Neural progenitor cell (in vitro differentiated cells): ENCODE measurements around the gene FANCC. TPM values are rescaled to one million over a fixed set of nuclear protein-coding genes. Genes with fewer than 3 reads are reported as not detected.
"Not testable (repeated sequence)": the region's sequence is repeated elsewhere in the genome, so short reads cannot be mapped to it uniquely, and the experiment has no call there.

ENCODE experiments used
- DNase-seq: peaks from one replicate; pipeline ENCODE4 v3.0.0-alpha.2; 2016; ENCODE audit warnings: low spot score
- H2AFZ ChIP-seq: fragments of 200-600 bp; sonication (generic); replicated peaks from 2 replicates; pipeline ENCODE4 v1.6.1; 2016; ENCODE audit warnings: antibody characterized with exemption
- H3F3A ChIP-seq: fragments of 200-600 bp; sonication (generic); 2 replicates; pipeline ENCODE4 v1.6.1; 2016; ENCODE audit warnings: antibody characterized with exemption, low read depth
- H3K27ac ChIP-seq: fragments of 200-600 bp; sonication (generic); 2 replicates; pipeline ENCODE4 v1.5.1; 2016; ENCODE audit warnings: mild to moderate bottlenecking
- H3K27me3 ChIP-seq: fragments of 200-600 bp; sonication (generic); 2 replicates; pipeline ENCODE4 v1.6.1; 2016; ENCODE audit warnings: mild to moderate bottlenecking, moderate library complexity
- H3K36me3 ChIP-seq: fragments of 200-600 bp; sonication (generic); 2 replicates; pipeline ENCODE4 v1.5.1; 2016
- H3K4me1 ChIP-seq: fragments of 200-600 bp; sonication (generic); 2 replicates; pipeline ENCODE4 v1.6.1; 2016; ENCODE audit warnings: mixed run types
- H3K4me2 ChIP-seq: fragments of 200-600 bp; sonication (generic); 2 replicates; pipeline ENCODE4 v1.6.1; 2016
- H3K4me3 ChIP-seq: fragments of 200-600 bp; sonication (generic); 2 replicates; pipeline ENCODE4 v1.5.1; 2016
- H3K79me2 ChIP-seq: fragments of 200-600 bp; sonication (generic); 2 replicates; pipeline ENCODE4 v1.6.1; 2016; ENCODE audit warnings: low read depth
- H3K9ac ChIP-seq: fragments of 200-600 bp; sonication (generic); 2 replicates; pipeline ENCODE4 v1.6.1; 2016
- H3K9me3 ChIP-seq: fragments of 200-600 bp; sonication (generic); 2 replicates; pipeline ENCODE4 v1.5.1; 2016; ENCODE audit warnings: low read depth
- H4K20me1 ChIP-seq: fragments of 200-600 bp; sonication (generic); 2 replicates; pipeline ENCODE4 v1.6.1; 2016; ENCODE audit warnings: low read depth
- H3K27ac Mint-ChIP-seq: 3 replicates; pipeline ENCODE4 v1.8.0; 2021; ENCODE audit warnings: mixed read lengths
- H3K27me3 Mint-ChIP-seq: 2 replicates; pipeline ENCODE4 v1.8.0; 2022; ENCODE audit warnings: low read depth, mild to moderate bottlenecking, inconsistent platforms, moderate library complexity, mixed read lengths; ENCODE audit not compliant: insufficient read depth
- H3K36me3 Mint-ChIP-seq: 3 replicates; pipeline ENCODE4 v1.8.0; 2021; ENCODE audit warnings: mixed read lengths
- H3K4me1 Mint-ChIP-seq: 3 replicates; pipeline ENCODE4 v1.8.0; 2021; ENCODE audit warnings: mixed read lengths
- H3K4me3 Mint-ChIP-seq: 3 replicates; pipeline ENCODE4 v1.8.0; 2021; ENCODE audit warnings: mild to moderate bottlenecking, moderate library complexity, mixed read lengths
- H3K9me3 Mint-ChIP-seq: 3 replicates; pipeline ENCODE4 v1.8.0; 2020; ENCODE audit warnings: mixed read lengths
- CTCF ChIP-seq: fragments of 200-600 bp; sonication (generic); IDR thresholded peaks from 2 replicates; pipeline ENCODE4 v1.5.1; 2017; ENCODE audit warnings: antibody characterized with exemption, mild to moderate bottlenecking
- EZH2 ChIP-seq: fragments of 200-600 bp; sonication (generic); IDR thresholded peaks from 2 replicates; pipeline ENCODE4 v1.6.1; 2017; ENCODE audit warnings: antibody characterized with exemption, mild to moderate bottlenecking, moderate library complexity
- EZH2phosphoT487 ChIP-seq: fragments of 200-600 bp; sonication (generic); IDR thresholded peaks from 2 replicates; pipeline ENCODE4 v1.6.1; 2017; ENCODE audit warnings: antibody characterized with exemption
- total RNA-seq: library from RNA; depleted of rRNA; stranded (reverse); fragments of >200 nt; gene quantifications from 2 replicates; pipeline ENCODE4 v1.2.3, GENCODE V29; 2015; ENCODE audit warnings: low replicate concordance

FANCC gene
- total RNA-seq, 1 donor from 2014 or later: 49.6 TPM

GRCh38 chr9:95330720-95331404 lies 13.4 kb upstream of the FANCC start:
- no peak for DNase-seq
- Histone ChIP-seq H2AFZ (no peak overlapping the region), H4K20me1 (no peaks in the 10 kb centered on the region), H3K4me2 (no peak overlapping the region), H3K4me3 (no peak overlapping the region), H3K9ac (no peak overlapping the region), H3K36me3 (no peaks in the 10 kb centered on the region), H3K79me2 (no peaks in the 10 kb centered on the region), H3K9me3 (peaks cover 29% of the 10 kb centered on the region), H3K27me3 (no peaks in the 10 kb centered on the region), H3F3A (no peaks in the 10 kb centered on the region), H3K27ac (no peak overlapping the region), H3K4me1 (no peaks in the 10 kb centered on the region)
- Mint-ChIP-seq H3K9me3 (peaks cover 35% of the 10 kb centered on the region), H3K27ac (no peak overlapping the region), H3K36me3 (no peaks in the 10 kb centered on the region), H3K27me3 (peaks cover 7% of the 10 kb centered on the region), H3K4me1 (no peaks in the 10 kb centered on the region), H3K4me3 (no peak overlapping the region)
- TF ChIP-seq CTCF: no peak
- TF ChIP-seq EZH2phosphoT487: no peak
- no peak for TF ChIP-seq EZH2

GRCh38 chr9:95329061-95329460 lies 11.6 kb upstream of the FANCC start:
- not testable (repeated sequence) for H3K4me3 Mint-ChIP-seq, H3K27me3 ChIP-seq, H3K4me1 ChIP-seq, H3K4me1 Mint-ChIP-seq, H3K27ac Mint-ChIP-seq, H4K20me1 ChIP-seq, H3K36me3 Mint-ChIP-seq, DNase-seq, H2AFZ ChIP-seq, H3K4me3 ChIP-seq, H3F3A ChIP-seq, H3K36me3 ChIP-seq, H3K79me2 ChIP-seq, H3K9ac ChIP-seq, H3K27ac ChIP-seq, H3K4me2 ChIP-seq
- peaks cover 38% of the 10 kb centered on the region for H3K9me3 ChIP-seq
- peaks cover 11% of the 10 kb centered on the region for H3K27me3 Mint-ChIP-seq
- H3K9me3 Mint-ChIP-seq: peaks cover 41% of the 10 kb centered on the region

- TF ChIP-seq EZH2phosphoT487: no peak
- TF ChIP-seq CTCF: no peak
- TF ChIP-seq EZH2: no peak
- H4K20me1 ChIP-seq: no peaks in the 10 kb centered on the region
- H3F3A ChIP-seq: no peaks in the 10 kb centered on the region
- H3K4me3 ChIP-seq: no peak overlapping the region
- DNase-seq: no peak
- H2AFZ ChIP-seq: no peak overlapping the region
- no peaks in the 10 kb centered on the region for H3K4me1 ChIP-seq
- peaks cover 38% of the 10 kb centered on the region for H3K9me3 ChIP-seq
- peaks cover 48% of the 10 kb centered on the region for H3K9me3 Mint-ChIP-seq
- no peak overlapping the region for H3K9ac ChIP-seq
- no peaks in the 10 kb centered on the region for H3K36me3 Mint-ChIP-seq
- no peak overlapping the region for H3K27ac Mint-ChIP-seq
- no peaks in the 10 kb centered on the region for H3K27me3 ChIP-seq
- H3K36me3 ChIP-seq: no peaks in the 10 kb centered on the region
- H3K4me3 Mint-ChIP-seq: no peak overlapping the region
- peaks cover 9% of the 10 kb centered on the region for H3K27me3 Mint-ChIP-seq
- no peaks in the 10 kb centered on the region for H3K79me2 ChIP-seq
- no peaks in the 10 kb centered on the region for H3K4me1 Mint-ChIP-seq
- no peak overlapping the region for H3K27ac ChIP-seq
- no peak overlapping the region for H3K4me2 ChIP-seq
These were observed 9.8 kb upstream of the FANCC start for GRCh38 chr9:95327239-95327865.

GRCh38 chr9:95325221-95325620 lies 7.7 kb upstream of the FANCC start:
- Histone ChIP-seq H3K4me3 (no peak overlapping the region), H3K9me3 (peaks cover 38% of the 10 kb centered on the region), H3K27ac (no peak overlapping the region), H2AFZ (no peak overlapping the region), H3K9ac (no peak overlapping the region), H4K20me1 (no peaks in the 10 kb centered on the region), H3K79me2 (no peaks in the 10 kb centered on the region), H3K27me3 (no peaks in the 10 kb centered on the region), H3K36me3 (no peaks in the 10 kb centered on the region), H3K4me2 (no peak overlapping the region), H3F3A (no peaks in the 10 kb centered on the region), H3K4me1 (no peaks in the 10 kb centered on the region)
- no peak overlapping the region for H3K27ac Mint-ChIP-seq
- no peak for DNase-seq
- H3K4me3 Mint-ChIP-seq: no peak overlapping the region
- peaks cover 47% of the 10 kb centered on the region for H3K9me3 Mint-ChIP-seq
- H3K36me3 Mint-ChIP-seq: no peaks in the 10 kb centered on the region
- H3K4me1 Mint-ChIP-seq: peaks cover 6% of the 10 kb centered on the region
- peaks cover 6% of the 10 kb centered on the region for H3K27me3 Mint-ChIP-seq
- TF ChIP-seq EZH2phosphoT487 (no peak), EZH2 (no peak), CTCF (no peak)
